Measurements from ENCODE around the gene UNC45A. TPM values are rescaled to one million over a fixed set of nuclear protein-coding genes. Genes with fewer than 3 reads are reported as not detected.

The UNC45A gene, protein sequence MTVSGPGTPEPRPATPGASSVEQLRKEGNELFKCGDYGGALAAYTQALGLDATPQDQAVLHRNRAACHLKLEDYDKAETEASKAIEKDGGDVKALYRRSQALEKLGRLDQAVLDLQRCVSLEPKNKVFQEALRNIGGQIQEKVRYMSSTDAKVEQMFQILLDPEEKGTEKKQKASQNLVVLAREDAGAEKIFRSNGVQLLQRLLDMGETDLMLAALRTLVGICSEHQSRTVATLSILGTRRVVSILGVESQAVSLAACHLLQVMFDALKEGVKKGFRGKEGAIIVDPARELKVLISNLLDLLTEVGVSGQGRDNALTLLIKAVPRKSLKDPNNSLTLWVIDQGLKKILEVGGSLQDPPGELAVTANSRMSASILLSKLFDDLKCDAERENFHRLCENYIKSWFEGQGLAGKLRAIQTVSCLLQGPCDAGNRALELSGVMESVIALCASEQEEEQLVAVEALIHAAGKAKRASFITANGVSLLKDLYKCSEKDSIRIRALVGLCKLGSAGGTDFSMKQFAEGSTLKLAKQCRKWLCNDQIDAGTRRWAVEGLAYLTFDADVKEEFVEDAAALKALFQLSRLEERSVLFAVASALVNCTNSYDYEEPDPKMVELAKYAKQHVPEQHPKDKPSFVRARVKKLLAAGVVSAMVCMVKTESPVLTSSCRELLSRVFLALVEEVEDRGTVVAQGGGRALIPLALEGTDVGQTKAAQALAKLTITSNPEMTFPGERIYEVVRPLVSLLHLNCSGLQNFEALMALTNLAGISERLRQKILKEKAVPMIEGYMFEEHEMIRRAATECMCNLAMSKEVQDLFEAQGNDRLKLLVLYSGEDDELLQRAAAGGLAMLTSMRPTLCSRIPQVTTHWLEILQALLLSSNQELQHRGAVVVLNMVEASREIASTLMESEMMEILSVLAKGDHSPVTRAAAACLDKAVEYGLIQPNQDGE
- 10 to 100 TPM; 25.4 to 68.2 (median 49.8) TPM for total RNA-seq

DNA sequence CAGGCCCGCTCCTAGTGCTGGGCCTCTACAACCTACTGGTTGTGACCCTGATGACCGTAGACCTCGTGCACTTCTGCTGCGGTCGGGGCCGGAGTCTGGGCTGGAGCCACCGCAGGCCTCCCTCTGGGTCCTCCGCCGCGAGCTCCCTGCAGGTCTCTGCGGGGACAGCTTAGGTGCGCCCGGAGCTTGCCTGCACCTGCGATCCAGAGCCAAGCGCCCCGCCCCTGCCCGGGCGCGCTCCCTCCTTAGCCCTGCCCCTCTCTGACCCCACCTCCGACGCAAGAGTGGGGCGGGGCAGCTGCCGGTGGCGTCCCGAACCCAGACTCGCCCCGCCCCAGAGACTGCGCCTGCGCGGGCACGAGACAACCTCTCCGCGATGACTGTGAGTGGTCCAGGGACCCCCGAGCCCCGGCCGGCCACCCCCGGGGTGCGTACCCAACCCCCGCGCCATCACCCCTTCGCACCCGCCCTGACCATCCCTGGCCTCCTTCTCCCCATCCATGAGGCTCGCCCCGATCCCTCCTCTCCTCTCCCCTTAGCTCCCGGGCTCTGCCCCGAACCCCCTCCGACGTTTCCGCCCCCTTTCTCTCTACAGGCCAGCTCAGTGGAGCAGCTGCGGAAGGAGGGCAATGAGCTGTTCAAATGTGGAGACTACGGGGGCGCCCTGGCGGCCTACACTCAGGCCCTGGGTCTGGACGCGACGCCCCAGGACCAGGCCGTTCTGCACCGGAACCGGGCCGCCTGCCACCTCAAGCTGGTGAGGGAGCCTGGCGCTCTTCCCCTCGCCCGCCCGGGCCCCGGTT lies at the start of gene UNC45A:
Gene UNC45A, plus strand, starts transcription at position 337 of the 803 bp plus-strand sequence. Its CDS starts 40 bp downstream, at position 377.
- TF ChIP-seq, protein P1, sequence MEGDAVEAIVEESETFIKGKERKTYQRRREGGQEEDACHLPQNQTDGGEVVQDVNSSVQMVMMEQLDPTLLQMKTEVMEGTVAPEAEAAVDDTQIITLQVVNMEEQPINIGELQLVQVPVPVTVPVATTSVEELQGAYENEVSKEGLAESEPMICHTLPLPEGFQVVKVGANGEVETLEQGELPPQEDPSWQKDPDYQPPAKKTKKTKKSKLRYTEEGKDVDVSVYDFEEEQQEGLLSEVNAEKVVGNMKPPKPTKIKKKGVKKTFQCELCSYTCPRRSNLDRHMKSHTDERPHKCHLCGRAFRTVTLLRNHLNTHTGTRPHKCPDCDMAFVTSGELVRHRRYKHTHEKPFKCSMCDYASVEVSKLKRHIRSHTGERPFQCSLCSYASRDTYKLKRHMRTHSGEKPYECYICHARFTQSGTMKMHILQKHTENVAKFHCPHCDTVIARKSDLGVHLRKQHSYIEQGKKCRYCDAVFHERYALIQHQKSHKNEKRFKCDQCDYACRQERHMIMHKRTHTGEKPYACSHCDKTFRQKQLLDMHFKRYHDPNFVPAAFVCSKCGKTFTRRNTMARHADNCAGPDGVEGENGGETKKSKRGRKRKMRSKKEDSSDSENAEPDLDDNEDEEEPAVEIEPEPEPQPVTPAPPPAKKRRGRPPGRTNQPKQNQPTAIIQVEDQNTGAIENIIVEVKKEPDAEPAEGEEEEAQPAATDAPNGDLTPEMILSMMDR (IDR thresholded peaks at IDR 0.05; ENCODE audit: low read depth), result no peak

DNA sequence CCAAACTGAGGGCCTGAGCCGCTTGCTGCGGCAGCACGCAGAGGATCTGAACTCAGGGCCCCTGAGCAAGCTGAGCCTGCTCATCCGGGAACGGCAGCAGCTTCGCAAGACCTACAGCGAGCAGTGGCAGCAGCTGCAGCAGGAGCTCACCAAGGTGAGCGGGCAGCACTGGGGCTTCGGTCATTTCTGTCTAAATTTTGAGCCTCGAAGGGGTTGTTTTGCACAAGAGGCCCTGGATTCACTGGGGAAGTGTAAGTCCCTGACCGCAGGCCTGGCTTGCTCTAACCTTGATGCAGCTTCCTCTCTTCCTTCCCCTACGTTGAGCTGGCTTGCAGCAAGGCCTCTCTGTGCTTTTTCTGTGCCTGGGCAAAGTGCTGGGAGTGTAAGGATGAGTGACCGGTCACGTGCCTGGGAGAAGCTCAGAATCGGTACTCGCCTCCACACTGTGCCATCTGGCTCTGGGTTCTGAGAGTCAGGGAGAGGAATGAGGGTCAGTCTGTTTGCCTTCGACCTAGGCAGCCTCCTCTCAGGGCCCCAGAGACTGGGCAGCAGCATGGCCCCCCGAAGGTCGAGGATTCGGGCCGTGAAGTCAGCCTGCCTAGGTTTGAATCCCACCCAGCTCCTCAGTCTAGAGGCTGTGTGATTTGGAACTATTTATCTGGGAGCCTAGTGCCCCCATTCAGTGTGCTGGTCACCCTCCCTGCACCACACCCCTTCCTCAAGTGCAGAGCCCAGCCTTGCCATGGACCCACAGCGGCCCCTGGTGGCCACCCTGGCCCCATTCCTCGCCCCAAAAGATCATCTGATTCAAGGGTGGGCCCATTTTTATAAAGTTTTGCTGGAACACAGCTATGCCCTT lies 49.4 kb upstream of the UNC45A start:
- TF ChIP-seq, protein P1 (IDR thresholded peaks at IDR 0.05; ENCODE audit: low read depth), result no peak

DNA sequence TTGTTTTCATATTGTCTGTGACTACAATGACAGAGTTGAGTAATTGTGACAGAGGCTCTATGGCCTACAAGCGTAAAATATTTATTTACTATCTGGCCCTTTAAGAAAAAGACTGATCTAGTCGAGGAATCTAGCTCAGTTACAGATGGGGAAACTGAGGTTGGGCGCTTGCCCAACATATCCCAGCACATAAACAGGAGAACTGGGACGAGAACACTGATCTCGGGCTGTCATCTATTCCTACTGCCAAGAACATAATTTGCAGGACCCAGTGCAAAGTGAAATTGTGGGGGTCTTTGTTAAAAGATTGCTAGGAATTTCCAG lies 48.8 kb upstream of the UNC45A start:
- TF ChIP-seq, protein P1 (IDR thresholded peaks at IDR 0.05; ENCODE audit: low read depth), result no peak

DNA sequence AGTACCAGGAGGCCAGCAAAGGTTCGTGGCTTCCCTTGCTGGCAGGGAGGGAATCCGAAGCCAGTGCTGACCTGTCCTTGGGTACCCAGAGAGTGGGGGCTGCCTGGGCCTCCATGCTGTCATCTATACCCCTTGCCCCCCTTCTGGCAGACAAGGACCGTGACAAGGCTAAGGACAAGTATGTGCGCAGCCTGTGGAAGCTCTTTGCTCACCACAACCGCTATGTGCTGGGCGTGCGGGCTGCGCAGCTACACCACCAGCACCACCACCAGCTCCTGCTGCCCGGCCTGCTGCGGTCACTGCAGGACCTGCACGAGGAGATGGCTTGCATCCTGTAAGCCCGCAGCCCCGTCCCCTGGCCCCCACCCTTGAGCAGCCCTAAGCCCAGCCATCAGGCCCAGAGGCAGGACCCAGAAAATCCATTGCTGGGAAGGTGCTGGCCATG lies 48.0 kb upstream of the UNC45A start:
- TF ChIP-seq, protein P1 (IDR thresholded peaks at IDR 0.05; ENCODE audit: low read depth), result no peak

DNA sequence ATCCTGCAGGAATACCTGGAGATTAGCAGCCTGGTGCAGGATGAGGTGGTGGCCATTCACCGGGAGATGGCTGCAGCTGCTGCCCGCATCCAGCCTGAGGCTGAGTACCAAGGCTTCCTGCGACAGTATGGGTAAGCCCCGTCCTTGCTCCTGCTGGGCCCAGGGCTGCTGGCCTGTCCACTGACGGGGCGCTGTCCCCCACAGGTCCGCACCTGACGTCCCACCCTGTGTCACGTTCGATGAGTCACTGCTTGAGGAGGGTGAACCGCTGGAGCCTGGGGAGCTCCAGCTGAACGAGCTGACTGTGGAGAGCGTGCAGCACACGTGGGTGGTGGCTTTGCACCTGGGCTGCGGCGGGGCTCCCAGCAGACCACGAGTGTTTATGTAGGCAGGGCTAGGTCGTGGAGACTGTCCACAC lies 45.8 kb upstream of the UNC45A start:
- TF ChIP-seq, protein P1 (IDR thresholded peaks at IDR 0.05; ENCODE audit: low read depth), result no peak

DNA sequence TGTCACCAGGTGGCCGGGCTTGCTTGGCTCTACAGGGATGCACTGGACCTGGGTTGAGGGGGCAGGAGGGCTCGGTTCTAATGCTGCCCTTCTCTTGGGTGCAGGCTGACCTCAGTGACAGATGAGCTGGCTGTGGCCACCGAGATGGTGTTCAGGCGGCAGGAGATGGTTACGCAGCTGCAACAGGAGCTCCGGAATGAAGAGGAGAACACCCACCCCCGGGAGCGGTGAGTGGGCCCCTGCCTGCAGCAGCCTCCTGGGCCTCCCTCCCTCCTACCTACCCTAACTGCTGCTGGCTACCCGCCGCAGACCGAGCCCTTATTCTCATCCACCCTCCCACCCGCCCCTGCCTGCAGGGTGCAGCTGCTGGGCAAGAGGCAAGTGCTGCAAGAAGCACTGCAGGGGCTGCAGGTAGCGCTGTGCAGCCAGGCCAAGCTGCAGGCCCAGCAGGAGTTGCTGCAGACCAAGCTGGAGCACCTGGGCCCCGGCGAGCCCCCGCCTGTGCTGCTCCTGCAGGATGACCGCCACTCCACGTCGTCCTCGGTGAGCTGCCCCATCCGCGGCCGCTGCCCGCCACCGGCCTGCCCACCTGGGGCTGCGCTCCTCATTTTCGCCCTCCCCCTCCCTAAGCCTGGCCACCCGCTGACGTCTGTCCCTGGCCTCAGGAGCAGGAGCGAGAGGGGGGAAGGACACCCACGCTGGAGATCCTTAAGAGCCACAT lies 45.2 kb upstream of the UNC45A start:
- TF ChIP-seq, protein P1 (IDR thresholded peaks at IDR 0.05; ENCODE audit: low read depth), result no peak
